SK-N-SH (cell line): ENCODE results near the gene CRYBG1. TPM values are rescaled to one million over a fixed set of nuclear protein-coding genes. Genes with fewer than 3 reads are reported as not detected.

Source experiments
- CTCF ChIA-PET: fragments of 300-600, 350-600 bp; formaldehyde crosslinking; extraction: SDS; loops from one replicate; lab custom pipeline; 2021; lab: Yijun Ruan, JAX
- POLR2A ChIA-PET: fragments of 350-600 bp; sonication (Branson Sonifier 250); formaldehyde crosslinking; extraction: SDS; loops from one replicate; lab custom pipeline; 2020; ENCODE audit warnings: antibody characterized with exemption, inconsistent platforms; lab: Yijun Ruan, JAX
- DNase-seq: peaks from one replicate; pipeline ENCODE4 v3.0.0; 2012
- H2AFZ ChIP-seq: fragments of 200-600 bp; sonication (generic); 2 replicates; pipeline ENCODE4 v1.8.1; 2016; ENCODE audit warnings: antibody characterized with exemption, mild to moderate bottlenecking, low read depth
- H3F3A ChIP-seq: fragments of 200-600 bp; sonication (generic); replicated peaks from 2 replicates; pipeline ENCODE3; 2016; ENCODE audit warnings: antibody characterized with exemption, mild to moderate bottlenecking; ENCODE audit not compliant: insufficient read depth
- H3K27ac ChIP-seq, 2 experiments: fragments of 200-500 bp in 1 of 2; fragments of 200-600 bp in 1 of 2; sonication (Bioruptor generic) in 1 of 2; sonication (generic), shearing (Covaris generic) in 1 of 2; 2 replicates each; pipeline versions ENCODE4 v1.5.1 to v1.6.1; 2014 to 2016; ENCODE audit warnings: low read depth in 2 of 2, inconsistent platforms in 1 of 2, low read length in 1 of 2, mild to moderate bottlenecking in 1 of 2, mixed read lengths in 1 of 2
- H3K27me3 ChIP-seq: fragments of 200-600 bp; sonication (generic), shearing (Covaris generic); 2 replicates; pipeline ENCODE4 v1.6.1; 2016; ENCODE audit warnings: mixed run types; ENCODE audit not compliant: insufficient read depth
- H3K36me3 ChIP-seq, 2 experiments: fragments of 200-500 bp in 1 of 2; fragments of 200-600 bp in 1 of 2; sonication (Bioruptor generic) in 1 of 2; sonication (generic) in 1 of 2; replicated peaks in 1 of 2; 2 replicates each; pipeline versions ENCODE3 to v1.5.1; 2014 to 2016; ENCODE audit warnings: low read length in 1 of 2, mild to moderate bottlenecking in 1 of 2; ENCODE audit not compliant: insufficient read depth in 2 of 2, control insufficient read depth in 1 of 2
- H3K4me1 ChIP-seq, 2 experiments: fragments of 200-500 bp in 1 of 2; fragments of 200-600 bp in 1 of 2; sonication (Bioruptor generic) in 1 of 2; sonication (generic), shearing (Covaris generic) in 1 of 2; 2 replicates each; pipeline versions ENCODE4 v1.5.1 to v1.6.1; 2014 to 2016; ENCODE audit warnings: low read depth in 1 of 2, low read length in 1 of 2, mixed run types in 1 of 2; ENCODE audit not compliant: insufficient read depth in 2 of 2, control insufficient read depth in 1 of 2
- H3K4me2 ChIP-seq: fragments of 200-600 bp; sonication (generic), shearing (Covaris generic); 2 replicates; pipeline ENCODE4 v1.6.1; 2017; ENCODE audit warnings: mixed run types
- H3K4me3 ChIP-seq, 2 experiments: fragments of 200-500 bp in 1 of 2; fragments of 200-600 bp in 1 of 2; sonication (Bioruptor generic) in 1 of 2; sonication (generic), shearing (Covaris generic) in 1 of 2; 2 replicates each; pipeline versions ENCODE4 v1.5.1 to v1.8.1; 2014 to 2016; ENCODE audit warnings: low read depth in 2 of 2, inconsistent platforms in 1 of 2, low read length in 1 of 2, mild to moderate bottlenecking in 1 of 2, mixed read lengths in 1 of 2, moderate library complexity in 1 of 2
- H3K79me2 ChIP-seq: fragments of 200-600 bp; sonication (generic); 2 replicates; pipeline ENCODE4 v1.8.1; 2017; ENCODE audit warnings: mild to moderate bottlenecking; ENCODE audit not compliant: insufficient read depth
- H3K9ac ChIP-seq: fragments of 200-600 bp; sonication (generic); 2 replicates; pipeline ENCODE4 v1.6.1; 2017; ENCODE audit warnings: mixed run types
- H3K9me2 ChIP-seq: fragments of 200-600 bp; sonication (generic); 2 replicates; pipeline ENCODE4 v1.6.1; 2017; ENCODE audit warnings: mixed run types
- H3K9me3 ChIP-seq: fragments of 200-600 bp; sonication (generic); 2 replicates; pipeline ENCODE4 v1.6.1; 2017; ENCODE audit warnings: mixed run types, mild to moderate bottlenecking, moderate library complexity
- H4K20me1 ChIP-seq: fragments of 200-600 bp; sonication (generic); 2 replicates; pipeline ENCODE4 v1.6.1; 2017; ENCODE audit warnings: mild to moderate bottlenecking, mixed run types; ENCODE audit not compliant: insufficient read depth
- CHD2 ChIP-seq: fragments of 150-350 bp; IDR thresholded peaks from 2 replicates; pipeline ENCODE4 v1.6.1; 2018; ENCODE audit warnings: low read length; ENCODE audit not compliant: partially characterized antibody
- CTCF ChIP-seq: fragments of 200-600 bp; sonication (generic); IDR thresholded peaks from 2 replicates; pipeline ENCODE4 v1.6.1; 2017; ENCODE audit warnings: antibody characterized with exemption, mild to moderate bottlenecking, moderate library complexity
- FOXJ3 ChIP-seq: sonication (generic); formaldehyde crosslinking; IDR thresholded peaks from 2 replicates; pipeline ENCODE4 v1.5.1; 2020; ENCODE audit warnings: mild to moderate bottlenecking, missing genetic modification reagents
- FOXM1 ChIP-seq: IDR thresholded peaks from 2 replicates; pipeline ENCODE4 v1.4.0; 2012; ENCODE audit warnings: low read depth, mild to moderate bottlenecking
- GABPA ChIP-seq: IDR thresholded peaks from 2 replicates; pipeline ENCODE4 v1.4.0; 2012; ENCODE audit warnings: low read depth, mild to moderate bottlenecking
- JUND ChIP-seq: IDR thresholded peaks from 2 replicates; pipeline ENCODE4 v1.4.0; 2012
- MEF2A ChIP-seq: IDR thresholded peaks from 2 replicates; pipeline ENCODE4 v1.4.0; 2012; ENCODE audit warnings: low read depth, borderline replicate concordance
- MXI1 ChIP-seq: IDR thresholded peaks from 2 replicates; pipeline ENCODE4 v1.6.1; 2012; ENCODE audit warnings: mild to moderate bottlenecking, low read depth, low read length, improper control_type of control experiment
- NFIC ChIP-seq: IDR thresholded peaks from 2 replicates; pipeline ENCODE4 v1.4.0; 2012; ENCODE audit warnings: borderline replicate concordance
- NRF1 ChIP-seq: IDR thresholded peaks from 2 replicates; pipeline ENCODE4 v1.6.1; 2012; ENCODE audit warnings: low read depth, mild to moderate bottlenecking, low read length
- POLR2AphosphoS5 ChIP-seq: IDR thresholded peaks from 2 replicates; pipeline ENCODE4 v1.6.1; 2012; ENCODE audit warnings: low read depth, low read length
- RAD21 ChIP-seq: IDR thresholded peaks from 2 replicates; pipeline ENCODE4 v1.6.1; 2012; ENCODE audit warnings: mild to moderate bottlenecking, low read length
- RCOR1 ChIP-seq: fragments of 150-350 bp; IDR thresholded peaks from 2 replicates; pipeline ENCODE4 v1.6.1; 2017; ENCODE audit warnings: antibody characterized with exemption, low read length
- RXRA ChIP-seq: IDR thresholded peaks from 2 replicates; pipeline ENCODE4 v1.4.0; 2012; ENCODE audit warnings: low read depth, mild to moderate bottlenecking, borderline replicate concordance
- TCF12 ChIP-seq: IDR thresholded peaks from 2 replicates; pipeline ENCODE4 v1.4.0; 2012
- TEAD4 ChIP-seq: IDR thresholded peaks from 2 replicates; pipeline ENCODE4 v1.4.0; 2012; ENCODE audit warnings: mild to moderate bottlenecking, borderline replicate concordance; ENCODE audit not compliant: insufficient read depth
- YY1 ChIP-seq: IDR thresholded peaks from 2 replicates; pipeline ENCODE4 v1.4.0; 2012; ENCODE audit warnings: low read depth, mild to moderate bottlenecking
- WGBS: methylation state at CpG from one replicate; pipeline ENCODE4 v1.1.6; 2017; ENCODE audit warnings: low lambda C conversion rate; 5-methylcytosine and 5-hydroxymethylcytosine counted together
- polyA plus RNA-seq, 3 experiments: library from polyadenylated mRNA; depleted of rRNA; stranded (reverse); fragments of >200 nt; gene quantifications; 2 replicates each; pipeline ENCODE4 v1.2.3, GENCODE V29; 2012
- TF ChIP-seq, protein P1 (sequence below): IDR thresholded peaks from 2 replicates; pipeline ENCODE4; 2012
- TF ChIP-seq, protein P2 (sequence below): IDR thresholded peaks from 2 replicates; pipeline ENCODE4 v1.4.0; 2012; ENCODE audit warnings: low read depth, borderline replicate concordance

The CRYBG1 gene
- polyA plus RNA-seq, 1 of the 3 experiments (the other 2 are of a cell fraction) = 13.8 TPM

DNA sequence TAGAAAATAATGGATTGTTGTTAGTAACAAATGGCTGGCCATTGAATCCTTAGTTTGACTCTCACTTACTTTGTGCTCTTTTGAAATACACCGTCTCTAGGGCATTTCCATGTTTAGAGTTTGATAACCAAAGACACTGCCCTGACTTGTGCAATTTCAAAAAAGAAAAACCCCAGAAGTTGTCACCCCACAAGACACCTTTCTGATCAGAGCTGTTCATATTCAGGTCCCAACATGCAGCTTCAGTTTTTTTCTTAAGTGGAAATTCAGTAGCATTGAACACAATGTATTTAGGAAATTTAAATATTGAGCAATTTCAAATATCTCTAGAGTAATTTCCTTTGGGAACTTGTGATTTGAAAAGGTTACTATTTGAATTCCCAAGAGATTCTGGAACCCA is 19.4 kb downstream of the CRYBG1 start:
- H3K9me2 ChIP-seq = no peaks in the 10 kb centered on the region
- TF ChIP-seq MEF2A (no peak), NFIC (no peak), GABPA (no peak), TCF12 (no peak), MXI1 (no peak), CTCF (no peak), YY1 (no peak), JUND (no peak), CHD2 (no peak), FOXJ3 (CRISPR knock-in tag) (no peak), NRF1 (no peak), TEAD4 (no peak), RAD21 (no peak)
- TF ChIP-seq, protein P1, sequence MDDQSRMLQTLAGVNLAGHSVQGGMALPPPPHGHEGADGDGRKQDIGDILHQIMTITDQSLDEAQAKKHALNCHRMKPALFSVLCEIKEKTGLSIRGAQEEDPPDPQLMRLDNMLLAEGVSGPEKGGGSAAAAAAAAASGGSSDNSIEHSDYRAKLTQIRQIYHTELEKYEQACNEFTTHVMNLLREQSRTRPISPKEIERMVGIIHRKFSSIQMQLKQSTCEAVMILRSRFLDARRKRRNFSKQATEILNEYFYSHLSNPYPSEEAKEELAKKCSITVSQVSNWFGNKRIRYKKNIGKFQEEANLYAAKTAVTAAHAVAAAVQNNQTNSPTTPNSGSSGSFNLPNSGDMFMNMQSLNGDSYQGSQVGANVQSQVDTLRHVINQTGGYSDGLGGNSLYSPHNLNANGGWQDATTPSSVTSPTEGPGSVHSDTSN = no peak
- TF ChIP-seq, protein P2, sequence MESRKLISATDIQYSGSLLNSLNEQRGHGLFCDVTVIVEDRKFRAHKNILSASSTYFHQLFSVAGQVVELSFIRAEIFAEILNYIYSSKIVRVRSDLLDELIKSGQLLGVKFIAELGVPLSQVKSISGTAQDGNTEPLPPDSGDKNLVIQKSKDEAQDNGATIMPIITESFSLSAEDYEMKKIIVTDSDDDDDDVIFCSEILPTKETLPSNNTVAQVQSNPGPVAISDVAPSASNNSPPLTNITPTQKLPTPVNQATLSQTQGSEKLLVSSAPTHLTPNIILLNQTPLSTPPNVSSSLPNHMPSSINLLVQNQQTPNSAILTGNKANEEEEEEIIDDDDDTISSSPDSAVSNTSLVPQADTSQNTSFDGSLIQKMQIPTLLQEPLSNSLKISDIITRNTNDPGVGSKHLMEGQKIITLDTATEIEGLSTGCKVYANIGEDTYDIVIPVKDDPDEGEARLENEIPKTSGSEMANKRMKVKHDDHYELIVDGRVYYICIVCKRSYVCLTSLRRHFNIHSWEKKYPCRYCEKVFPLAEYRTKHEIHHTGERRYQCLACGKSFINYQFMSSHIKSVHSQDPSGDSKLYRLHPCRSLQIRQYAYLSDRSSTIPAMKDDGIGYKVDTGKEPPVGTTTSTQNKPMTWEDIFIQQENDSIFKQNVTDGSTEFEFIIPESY = no peak
- TF ChIP-seq, all 33 proteins: peak for 0
- H3K79me2 ChIP-seq = no peaks in the 10 kb centered on the region
- H3F3A ChIP-seq = peaks cover 13% of the 10 kb centered on the region
- H3K4me2 ChIP-seq = no peak overlapping the region
- no peak overlapping the region for H3K9ac ChIP-seq
- POLR2A ChIA-PET = no interaction called here
- no peaks in the 10 kb centered on the region for H3K27me3 ChIP-seq
- no peaks in the 10 kb centered on the region for H3K36me3 ChIP-seq
- H3K4me3 ChIP-seq = no peak overlapping the region
- CTCF ChIA-PET = interaction anchor here (0.7 to 1.2 kb wide), 2 partner anchors 9 to 40 kb away, joined by 3 to 4 read pairs; no protein-coding TSS in a partner anchor
- H3K9me3 ChIP-seq = no peaks in the 10 kb centered on the region
- no peak overlapping the region for H3K27ac ChIP-seq
- no peak for DNase-seq
- peaks cover 6% of the 10 kb centered on the region in 2 experiments; a peak in 2 of 4 replicates for H3K4me1 ChIP-seq
- WGBS = 19% methylated on average over 1 of the region's 1 CpG
- H4K20me1 ChIP-seq = no peaks in the 10 kb centered on the region
- no peak overlapping the region for H2AFZ ChIP-seq

DNA sequence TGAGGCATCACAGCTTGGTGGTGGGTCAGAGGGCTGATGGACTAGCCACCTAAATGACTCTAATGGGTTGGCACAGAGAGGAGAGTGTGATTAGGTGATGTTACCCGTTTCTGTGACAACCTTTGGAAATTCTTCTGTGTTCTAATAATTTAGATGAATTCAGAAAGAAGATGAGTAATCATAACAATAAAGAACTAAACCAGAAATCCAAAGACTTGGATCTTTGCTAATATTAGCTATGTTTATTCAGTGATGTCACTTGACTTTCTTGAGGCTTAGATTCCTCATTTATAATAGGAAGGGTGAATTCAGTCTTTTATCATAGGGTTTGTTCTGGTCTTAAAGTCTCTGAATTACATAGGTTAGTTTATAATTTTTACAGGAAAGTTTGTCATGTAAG is 19.9 kb downstream of the CRYBG1 start:
- no peak for TF ChIP-seq FOXM1
- TF ChIP-seq RXRA = no peak
- no peak for TF ChIP-seq POLR2AphosphoS5
- no peak for TF ChIP-seq RCOR1
- ChIA-PET CTCF (interaction anchor here (0.7 to 1.2 kb wide), 2 partner anchors 9 to 41 kb away, joined by 3 to 4 read pairs; no protein-coding TSS in a partner anchor), POLR2A (no interaction called here)
- no peak for DNase-seq
- Histone ChIP-seq H3K4me3 (no peak overlapping the region), H3F3A (peaks cover 13% of the 10 kb centered on the region), H4K20me1 (no peaks in the 10 kb centered on the region), H3K4me1 (peaks cover 6% of the 10 kb centered on the region in 2 experiments; a peak in 2 of 4 replicates), H3K9me3 (no peaks in the 10 kb centered on the region), H3K36me3 (no peaks in the 10 kb centered on the region), H3K9ac (no peak overlapping the region), H3K9me2 (no peaks in the 10 kb centered on the region), H2AFZ (no peak overlapping the region), H3K79me2 (no peaks in the 10 kb centered on the region), H3K4me2 (no peak overlapping the region), H3K27ac (peak overlapping the region in 1 of 2 experiments; percentile 15; a peak in 1 of 4 replicates), H3K27me3 (no peaks in the 10 kb centered on the region)
- 0% methylated on average over 1 of the region's 1 CpG for WGBS
